Stimulated activated CD4-positive, alpha-beta T cell treated with anti-CD3 and anti-CD28 coated beads, Interleukin-15, amount 100 ng/mL, for 1 hour (primary cell): Measurements from ENCODE around the gene HTRA1.

Experiments
- DNase-seq, 2 donors: peaks; one replicate each; pipeline ENCODE4 v3.0.0-alpha.2; 2020; ENCODE audit warnings: low read depth in 1 of 2, low spot score in 1 of 2

Gene HTRA1

DNA sequence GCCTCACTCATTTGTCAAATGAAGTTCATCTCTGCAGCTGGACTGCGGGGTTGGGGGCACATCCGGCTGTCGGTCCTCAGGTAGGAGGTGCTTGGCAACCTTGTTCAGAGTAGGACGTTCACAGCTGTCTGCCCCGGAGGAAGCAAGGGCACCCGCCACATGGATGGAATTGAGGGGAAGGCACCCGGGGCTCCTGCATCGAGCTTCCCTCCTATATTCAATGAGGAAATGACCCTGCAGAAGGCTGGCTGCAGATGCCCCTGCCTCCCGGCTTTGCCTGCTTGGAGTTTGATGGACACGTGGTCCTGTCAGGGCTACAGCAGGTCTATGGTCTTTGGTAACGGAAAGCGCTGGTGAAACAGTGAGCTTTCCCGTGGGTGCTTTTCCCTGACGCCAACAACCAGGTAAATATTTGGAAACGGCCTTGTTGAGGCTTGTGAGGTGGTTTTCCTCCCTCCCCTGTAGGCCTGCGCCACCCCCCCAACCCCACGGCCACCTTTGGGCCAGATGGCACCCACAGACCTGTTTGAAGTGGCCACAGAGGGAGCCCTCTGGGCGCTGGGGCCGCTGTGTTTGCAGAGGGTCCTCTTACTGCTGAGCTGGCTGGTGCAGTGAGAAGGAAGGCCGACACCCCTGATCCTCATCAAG lies 32.9 kb downstream of the HTRA1 start:
- DNase-seq = no peak

DNA sequence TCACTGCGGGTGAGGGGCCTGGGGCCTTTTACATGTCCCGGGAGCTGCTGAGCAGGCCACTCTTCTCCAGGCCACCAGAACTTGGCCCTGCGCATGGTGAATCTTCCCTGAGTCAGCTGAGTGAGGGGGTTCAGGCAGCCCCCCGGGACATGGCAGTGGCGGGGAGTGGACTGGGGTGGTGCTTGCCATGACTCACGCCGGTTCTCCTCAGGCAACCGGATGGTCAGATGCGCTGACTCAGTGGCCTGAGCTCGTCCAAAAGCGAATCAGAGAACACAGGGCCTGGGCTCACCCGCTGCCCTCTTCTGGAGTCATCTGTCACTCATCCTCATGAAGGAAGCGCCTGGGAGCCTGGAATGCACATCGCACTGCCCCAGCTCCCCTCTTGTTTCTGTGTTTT lies 33.5 kb downstream of the HTRA1 start:
- DNase-seq = no peak

DNA sequence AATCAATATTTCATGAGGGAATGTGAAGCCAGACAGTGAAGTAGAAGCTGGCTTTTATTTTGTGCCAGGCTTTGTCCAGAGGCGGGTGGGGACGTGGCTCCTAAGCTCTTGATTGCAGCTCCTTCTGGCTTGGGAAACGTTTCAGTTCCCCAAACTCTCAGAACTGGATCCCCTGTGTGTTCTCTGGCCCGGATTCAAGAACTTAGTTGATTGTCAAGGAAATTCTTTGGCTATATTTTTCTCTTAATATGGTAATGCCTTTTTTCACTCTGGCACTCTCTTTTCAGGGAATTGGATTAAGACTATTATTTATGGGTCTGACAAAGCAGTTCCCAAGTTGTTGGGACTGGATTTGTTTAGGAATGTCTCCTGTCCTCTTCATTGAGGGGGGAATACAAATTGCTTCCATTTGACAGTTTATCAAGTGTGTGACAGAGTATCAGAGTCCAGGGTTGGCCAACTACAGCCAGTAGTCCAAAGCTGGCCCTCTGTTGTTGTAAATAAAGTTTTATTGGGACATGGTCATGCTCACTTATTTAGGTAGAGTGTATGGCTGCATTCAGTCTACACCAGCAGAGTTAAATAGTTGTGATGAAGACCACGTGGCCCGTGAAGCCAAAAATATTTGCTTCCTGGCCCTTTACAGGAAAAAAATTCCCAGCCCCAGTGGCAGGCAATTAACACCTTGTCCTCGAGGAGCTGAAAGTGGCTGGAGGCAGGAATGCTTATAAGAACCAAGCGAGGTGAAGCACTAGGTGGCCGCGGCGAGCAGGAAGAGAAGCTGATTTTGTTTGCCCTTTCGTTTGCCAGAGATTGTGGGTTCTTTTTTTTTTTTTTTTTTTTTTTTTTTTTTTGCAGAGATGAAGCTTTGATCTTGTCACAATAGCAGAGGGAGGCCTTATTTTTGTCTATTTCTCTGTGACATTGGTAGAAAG lies 34.3 kb downstream of the HTRA1 start:
- no peak for DNase-seq

DNA sequence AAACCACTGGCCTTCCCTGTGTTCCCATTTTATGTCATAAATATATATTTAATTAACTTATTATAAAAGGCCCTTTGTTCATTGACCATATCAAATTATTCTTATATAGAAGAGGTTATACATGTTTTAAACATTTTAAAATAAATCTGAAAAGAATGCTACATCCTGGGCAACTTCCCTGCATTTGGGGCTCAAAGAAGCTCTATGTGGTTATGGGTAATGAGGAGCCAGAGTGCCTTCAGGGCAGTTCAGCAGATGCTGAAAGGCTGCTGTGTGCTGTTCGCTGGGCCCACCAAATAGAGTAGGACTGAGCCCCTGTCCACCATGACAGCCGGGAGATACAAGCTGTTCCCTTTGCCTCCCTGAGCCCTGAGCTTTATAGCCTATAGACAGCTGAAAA lies 35.9 kb downstream of the HTRA1 start:
- DNase-seq = no peak

GRCh38 chr10:122498521-122498920 lies 37.2 kb downstream of the HTRA1 start:
- no peak for DNase-seq

DNA sequence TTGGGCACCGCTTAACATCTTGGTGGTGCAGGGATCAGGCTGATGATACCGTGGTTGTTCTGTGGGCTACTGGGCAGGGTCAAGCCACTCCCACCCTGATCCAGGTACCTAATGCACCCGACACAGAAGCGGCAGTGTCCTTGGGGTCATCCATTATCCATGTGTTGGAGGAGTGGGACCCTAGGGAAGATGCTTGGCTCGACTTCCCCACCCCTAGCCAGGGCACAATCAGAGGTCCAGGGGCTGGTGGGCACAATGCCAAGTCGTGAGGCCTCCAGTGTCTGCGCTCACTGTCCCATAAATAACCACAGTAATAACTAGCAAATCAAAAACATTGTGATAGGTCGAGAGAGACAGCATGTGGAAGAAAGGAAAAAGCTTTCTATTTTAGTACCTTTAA lies 37.7 kb downstream of the HTRA1 start:
- no peak for DNase-seq

DNA sequence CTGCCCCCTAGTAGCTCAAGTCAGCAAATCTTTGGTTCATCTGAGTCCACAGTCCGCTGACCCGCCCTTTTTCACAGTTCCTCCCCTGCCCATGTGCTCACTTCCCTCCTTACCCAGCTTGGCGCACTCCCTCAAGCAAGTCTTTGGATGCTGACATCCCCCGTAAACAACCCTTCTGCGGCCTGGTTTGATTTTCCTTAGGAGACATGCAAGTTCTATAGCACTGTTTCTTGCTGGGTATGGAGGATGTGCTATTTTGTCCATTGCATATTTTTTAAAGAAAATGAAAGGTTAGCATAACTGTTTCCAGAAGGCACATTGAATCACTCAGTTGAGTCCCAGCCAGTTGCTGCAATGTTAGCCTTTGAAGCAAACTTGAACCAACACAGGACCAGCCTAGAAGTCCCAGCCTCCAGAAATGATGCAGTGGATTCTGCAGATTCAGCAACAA lies 38.2 kb downstream of the HTRA1 start:
- no peak for DNase-seq

GRCh38 chr10:122500194-122500593 lies 38.8 kb downstream of the HTRA1 start:
- no peak for DNase-seq

GRCh38 chr10:122500726-122501125 lies 39.4 kb downstream of the HTRA1 start:
- DNase-seq = no peak

DNA sequence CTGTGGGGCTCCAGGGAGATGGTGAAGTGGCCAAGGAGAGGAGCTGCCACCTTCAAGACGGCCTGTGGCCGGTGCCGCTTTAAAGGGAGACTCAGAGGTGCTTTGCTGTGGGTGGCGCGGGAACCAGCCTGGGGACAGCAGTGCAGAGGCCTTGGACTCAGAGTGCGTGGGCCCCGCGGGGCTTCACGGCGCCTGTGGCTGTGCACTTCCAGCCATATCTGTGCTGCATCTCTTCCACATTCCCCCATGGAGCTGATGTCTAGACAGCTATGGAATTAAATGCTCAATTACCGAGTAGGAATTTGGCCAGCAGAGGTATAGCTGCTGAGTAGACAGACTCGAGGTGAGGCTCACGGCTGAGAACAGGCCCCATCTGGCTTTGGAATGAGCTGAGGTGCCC lies 41.7 kb downstream of the HTRA1 start:
- DNase-seq = no peak

GRCh38 chr10:122503886-122504609 lies 42.7 kb downstream of the HTRA1 start:
- no peak for DNase-seq

- DNase-seq = no peak
Observed at GRCh38 chr10:122504610-122504950, 43.2 kb downstream of the HTRA1 start.

- no peak for DNase-seq
Observed at GRCh38 chr10:122505011-122505410, 43.7 kb downstream of the HTRA1 start.

DNA sequence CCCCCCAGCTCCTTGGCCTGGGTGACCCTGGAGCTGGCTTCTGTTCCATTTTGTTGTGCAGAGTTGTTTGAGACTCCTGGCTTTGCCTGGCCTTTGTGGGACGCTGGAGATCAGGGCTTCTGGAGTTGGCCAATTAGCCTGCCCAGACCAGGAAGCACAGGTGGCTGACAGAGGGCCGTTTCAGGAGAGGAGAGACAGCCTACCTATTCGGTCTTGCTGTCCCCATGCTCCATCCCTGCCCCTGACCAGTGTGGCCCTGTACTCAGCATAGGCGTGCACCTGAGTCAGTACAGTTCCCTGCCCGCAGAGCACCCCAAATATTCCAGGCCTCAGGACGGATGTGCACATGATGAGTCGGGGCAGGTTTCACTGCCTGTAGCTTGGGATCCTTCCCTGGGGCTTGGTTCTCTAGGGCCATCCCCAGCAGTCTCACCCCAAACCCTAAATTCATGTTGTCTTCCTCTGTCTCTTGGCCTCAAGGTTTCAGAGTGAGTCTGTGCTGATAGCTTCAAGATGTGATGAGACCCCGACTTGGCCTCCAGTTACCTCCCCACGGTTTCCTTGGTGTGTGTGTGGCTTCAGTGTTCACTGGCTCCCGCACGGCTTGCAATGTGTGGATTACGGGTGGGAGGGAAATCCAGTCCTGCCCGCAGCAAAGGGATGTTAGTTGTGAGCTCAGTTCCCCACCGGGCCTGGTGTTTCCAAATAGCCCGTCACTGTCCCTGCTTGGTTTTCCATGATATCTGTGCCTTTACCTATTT lies 44.7 kb downstream of the HTRA1 start:
- DNase-seq = no peak

GRCh38 chr10:122507616-122508015 lies 46.3 kb downstream of the HTRA1 start:
- no peak for DNase-seq

DNA sequence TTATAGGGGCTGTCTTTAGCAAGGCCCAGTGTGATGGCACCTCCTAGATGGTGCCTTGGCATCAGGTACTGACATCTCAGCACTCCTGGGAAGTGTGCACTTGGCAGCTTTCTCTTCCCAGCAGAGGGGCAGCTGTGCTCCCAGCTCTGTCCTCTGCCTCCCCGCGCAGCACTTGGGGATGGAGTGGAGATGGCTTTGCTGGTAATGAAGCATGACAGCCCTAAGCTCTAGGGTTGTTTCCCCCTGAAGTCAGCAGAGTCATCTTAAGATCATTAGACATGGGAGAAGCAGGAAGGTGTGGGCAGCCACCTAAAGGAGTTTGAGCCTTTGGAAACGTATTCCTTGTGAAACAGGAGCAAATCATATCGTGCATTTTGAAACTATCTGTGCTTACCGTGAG lies 46.7 kb downstream of the HTRA1 start:
- DNase-seq = no peak

DNA sequence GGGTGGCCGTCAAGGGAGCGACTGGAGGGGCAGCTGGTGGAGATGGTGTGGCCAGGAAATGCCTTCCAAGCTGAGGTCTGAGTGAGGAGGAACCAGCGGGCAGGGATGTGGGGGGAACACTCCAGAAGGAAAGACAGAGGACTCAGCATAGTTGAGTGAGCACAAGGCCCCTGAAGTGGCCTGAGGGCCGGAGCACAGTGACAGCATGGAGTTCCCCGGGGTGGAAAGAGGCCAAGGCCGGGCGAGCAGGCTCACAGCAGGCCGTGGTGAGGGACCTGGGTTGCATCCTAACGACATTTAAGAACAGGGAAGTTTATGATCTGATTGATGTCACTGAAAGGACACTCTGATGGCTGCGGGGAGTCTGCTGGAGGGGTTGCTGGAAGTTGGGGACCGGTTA lies 48.0 kb downstream of the HTRA1 start:
- DNase-seq = no peak

- no peak for DNase-seq
Observed at GRCh38 chr10:122510326-122510725, 49.0 kb downstream of the HTRA1 start.

DNA sequence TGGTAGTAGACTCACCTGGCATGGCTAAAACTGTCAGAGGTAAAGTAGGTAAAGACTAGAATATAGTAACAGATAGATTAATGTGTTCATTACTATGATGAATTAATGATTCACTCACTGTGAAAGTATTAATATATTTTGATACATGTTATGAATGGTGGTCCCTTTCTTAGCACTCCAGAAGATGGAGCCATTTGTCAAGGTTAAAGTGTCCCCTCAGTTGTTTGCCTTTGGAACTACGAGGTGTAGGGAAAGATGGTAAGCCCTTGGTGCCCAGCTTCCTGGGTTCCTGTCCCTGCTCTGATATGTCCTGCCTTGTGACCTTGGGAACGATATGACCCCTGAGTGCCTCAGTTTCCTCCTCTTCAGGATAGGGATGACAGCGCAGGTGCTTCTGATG lies 49.4 kb downstream of the HTRA1 start:
- no peak for DNase-seq

DNA sequence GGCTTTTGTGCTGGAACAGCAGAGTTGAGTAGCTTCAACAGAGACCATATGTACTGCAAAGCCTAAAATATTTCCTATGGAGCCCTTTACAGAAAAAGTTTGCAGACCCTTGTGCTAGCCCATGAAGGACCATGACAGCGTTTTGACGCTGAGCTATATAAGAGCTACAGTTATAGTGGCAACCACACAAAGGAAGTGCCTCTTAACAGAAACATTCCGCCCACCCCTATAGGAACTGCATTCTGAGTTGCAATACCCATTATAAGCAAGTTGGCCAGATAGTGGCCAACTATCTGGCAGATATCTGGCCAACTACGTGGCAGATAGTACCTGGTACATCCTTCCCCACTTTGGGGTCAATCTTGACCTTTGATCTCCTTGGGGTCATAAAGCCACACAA lies 51.7 kb downstream of the HTRA1 start:
- no peak for DNase-seq
